HepG2 (cell line): ENCODE measurements around the gene MEPCE. TPM values are rescaled to one million over a fixed set of nuclear protein-coding genes. Genes with fewer than 3 reads are reported as not detected.

Source experiments
- ATF7 ChIP-seq, 2 experiments: fragments of 450-650 bp in 1 of 2; sonication (generic) in 1 of 2; formaldehyde crosslinking in 1 of 2; IDR thresholded peaks; 2 replicates each; pipeline versions ENCODE4 v1.4.0 to v1.6.1; 2016 to 2020; ENCODE audit warnings: antibody characterized with exemption in 1 of 2, mild to moderate bottlenecking in 1 of 2, missing genetic modification reagents in 1 of 2
- GATA4 ChIP-seq: sonication (generic); IDR thresholded peaks from 2 replicates; pipeline ENCODE4 v1.6.1; 2016; ENCODE audit warnings: antibody characterized with exemption, low read depth, borderline replicate concordance
- HOXD1 ChIP-seq: sonication (generic); formaldehyde crosslinking; IDR thresholded peaks from 2 replicates; pipeline ENCODE4 v1.5.0; 2020; ENCODE audit warnings: missing genetic modification reagents
- MATR3 ChIP-seq: sonication (generic); formaldehyde crosslinking; IDR thresholded peaks from 2 replicates; pipeline ENCODE4 v1.4.0; 2020; ENCODE audit warnings: missing genetic modification reagents
- NFYC ChIP-seq: IDR thresholded peaks from 2 replicates; pipeline ENCODE4 v1.6.1; 2016; ENCODE audit warnings: missing genetic modification reagents, missing compliant biosample characterization
- PAX8 ChIP-seq: sonication (generic); formaldehyde crosslinking; IDR thresholded peaks from 2 replicates; pipeline ENCODE4 v1.8.0; 2022; ENCODE audit warnings: mild to moderate bottlenecking, missing genetic modification reagents, borderline replicate concordance
- POLR2AphosphoS5 ChIP-seq: IDR thresholded peaks from 2 replicates; pipeline ENCODE4 v1.6.1; 2012; ENCODE audit warnings: low read depth, low read length
- ZNF101 ChIP-seq: sonication (generic); formaldehyde crosslinking; IDR thresholded peaks from 2 replicates; pipeline ENCODE4 v1.4.0; 2020; ENCODE audit warnings: mild to moderate bottlenecking, low read depth, missing genetic modification reagents, borderline replicate concordance
- ZNF446 ChIP-seq: sonication (generic); formaldehyde crosslinking; IDR thresholded peaks from 2 replicates; pipeline ENCODE4 v1.5.0; 2020; ENCODE audit warnings: mild to moderate bottlenecking, missing genetic modification reagents
- ZNF564 ChIP-seq: sonication (generic); formaldehyde crosslinking; IDR thresholded peaks from 2 replicates; pipeline ENCODE4 v1.8.1; 2023; ENCODE audit warnings: mild to moderate bottlenecking, missing genetic modification reagents
- polyA plus RNA-seq, 8 experiments: library from polyadenylated mRNA; depleted of rRNA in 3 of 8; stranded (reverse) in 7 of 8; unstranded in 1 of 8; fragments of >200 nt; fragmentation: Illumina TruSeq in 4 of 8; extraction: Trizol in 4 of 8; gene quantifications; 2 replicates each; pipeline versions ENCODE4 v1.2.1 to v1.2.3, GENCODE V29; 2011 to 2016; ENCODE audit warnings: low read depth in 4 of 8, missing spikeins in 1 of 8, mixed read lengths in 1 of 8; ENCODE audit not compliant: insufficient read depth in 1 of 8
- total RNA-seq, 5 experiments: library from RNA; depleted of rRNA; stranded (reverse); fragments of >200 nt; fragmentation: Illumina TruSeq; extraction: Trizol; gene quantifications; 2 replicates each; pipeline ENCODE4 v1.2.3, GENCODE V29; 2016; ENCODE audit warnings: low read depth in 1 of 5
- TF ChIP-seq, protein P1 (sequence below): IDR thresholded peaks from 2 replicates; pipeline ENCODE4 v1.6.1; 2012; ENCODE audit warnings: low read length, improper control_type of control experiment
- TF ChIP-seq, protein P2 (sequence below): sonication (generic); formaldehyde crosslinking; IDR thresholded peaks from 2 replicates; pipeline ENCODE4 v1.4.0; 2020; ENCODE audit warnings: missing genetic modification reagents
- TF ChIP-seq, protein P3 (sequence below): IDR thresholded peaks from 2 replicates; pipeline ENCODE4 v1.6.1; 2016
- TF ChIP-seq, protein P4 (sequence below): IDR thresholded peaks from 2 replicates; pipeline ENCODE4 v1.6.1; 2018; ENCODE audit warnings: missing genetic modification reagents, mild to moderate bottlenecking, missing compliant biosample characterization
- TF ChIP-seq, protein P5 (sequence below): sonication (generic); formaldehyde crosslinking; IDR thresholded peaks from 2 replicates; pipeline ENCODE4 v1.4.0; 2020; ENCODE audit warnings: missing genetic modification reagents; ENCODE audit errors: not compliant biosample characterization
- TF ChIP-seq, protein P6 (sequence below): IDR thresholded peaks from 2 replicates; pipeline ENCODE4 v1.6.1; 2016; ENCODE audit warnings: missing compliant biosample characterization, missing genetic modification reagents, borderline replicate concordance

MEPCE gene
- total and polyA plus RNA-seq, 2 of the 13 experiments (the other 11 are each of a cell fraction or from before 2014, with no cell fraction given): 12.3 to 26.0 TPM

DNA sequence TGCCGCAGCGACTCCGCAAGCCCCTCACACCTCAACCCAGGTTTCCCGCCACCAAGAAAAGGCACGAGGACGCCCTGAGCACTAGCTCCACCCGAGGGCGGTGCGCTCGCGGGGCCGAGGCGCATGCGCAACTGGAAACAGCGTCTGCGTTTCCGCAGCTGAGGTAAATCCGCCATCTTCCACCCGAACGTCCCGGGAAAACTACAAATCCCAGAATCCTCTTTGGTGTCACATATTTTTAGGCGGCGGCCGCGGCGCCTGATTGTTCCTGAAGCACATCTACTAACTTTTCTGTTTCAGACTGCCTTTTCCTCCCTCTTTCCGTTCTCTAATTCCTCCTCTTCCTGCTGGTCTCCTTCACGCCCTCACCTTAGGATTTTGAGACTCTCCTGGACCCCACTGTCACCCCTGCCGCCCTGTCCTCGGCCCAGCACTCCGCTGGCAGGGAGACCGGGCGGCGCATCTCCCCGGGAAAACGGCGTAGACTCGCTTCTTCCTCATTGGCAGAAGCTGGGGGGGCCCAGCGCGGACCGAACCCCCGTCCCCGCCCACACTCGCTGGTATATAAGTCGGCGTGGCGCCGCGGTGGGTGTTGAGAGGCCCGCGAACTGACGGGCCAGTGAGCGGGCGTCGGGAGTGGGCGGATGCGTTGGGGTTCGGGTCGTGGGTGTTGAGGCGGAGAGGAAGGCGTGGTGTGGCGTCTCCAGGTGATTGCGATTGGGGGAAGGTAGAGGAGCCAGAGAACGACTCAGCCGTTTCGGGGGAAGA lies 1.2 kb upstream of the MEPCE start, which contains the start of gene ZCWPW1 (continued):
- TF ChIP-seq, protein P1, sequence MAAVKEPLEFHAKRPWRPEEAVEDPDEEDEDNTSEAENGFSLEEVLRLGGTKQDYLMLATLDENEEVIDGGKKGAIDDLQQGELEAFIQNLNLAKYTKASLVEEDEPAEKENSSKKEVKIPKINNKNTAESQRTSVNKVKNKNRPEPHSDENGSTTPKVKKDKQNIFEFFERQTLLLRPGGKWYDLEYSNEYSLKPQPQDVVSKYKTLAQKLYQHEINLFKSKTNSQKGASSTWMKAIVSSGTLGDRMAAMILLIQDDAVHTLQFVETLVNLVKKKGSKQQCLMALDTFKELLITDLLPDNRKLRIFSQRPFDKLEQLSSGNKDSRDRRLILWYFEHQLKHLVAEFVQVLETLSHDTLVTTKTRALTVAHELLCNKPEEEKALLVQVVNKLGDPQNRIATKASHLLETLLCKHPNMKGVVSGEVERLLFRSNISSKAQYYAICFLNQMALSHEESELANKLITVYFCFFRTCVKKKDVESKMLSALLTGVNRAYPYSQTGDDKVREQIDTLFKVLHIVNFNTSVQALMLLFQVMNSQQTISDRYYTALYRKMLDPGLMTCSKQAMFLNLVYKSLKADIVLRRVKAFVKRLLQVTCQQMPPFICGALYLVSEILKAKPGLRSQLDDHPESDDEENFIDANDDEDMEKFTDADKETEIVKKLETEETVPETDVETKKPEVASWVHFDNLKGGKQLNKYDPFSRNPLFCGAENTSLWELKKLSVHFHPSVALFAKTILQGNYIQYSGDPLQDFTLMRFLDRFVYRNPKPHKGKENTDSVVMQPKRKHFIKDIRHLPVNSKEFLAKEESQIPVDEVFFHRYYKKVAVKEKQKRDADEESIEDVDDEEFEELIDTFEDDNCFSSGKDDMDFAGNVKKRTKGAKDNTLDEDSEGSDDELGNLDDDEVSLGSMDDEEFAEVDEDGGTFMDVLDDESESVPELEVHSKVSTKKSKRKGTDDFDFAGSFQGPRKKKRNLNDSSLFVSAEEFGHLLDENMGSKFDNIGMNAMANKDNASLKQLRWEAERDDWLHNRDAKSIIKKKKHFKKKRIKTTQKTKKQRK: no peak
- peak; percentile 77; the same call in 1 of the 2 replicates for TF ChIP-seq HOXD1
- TF ChIP-seq, protein P2, sequence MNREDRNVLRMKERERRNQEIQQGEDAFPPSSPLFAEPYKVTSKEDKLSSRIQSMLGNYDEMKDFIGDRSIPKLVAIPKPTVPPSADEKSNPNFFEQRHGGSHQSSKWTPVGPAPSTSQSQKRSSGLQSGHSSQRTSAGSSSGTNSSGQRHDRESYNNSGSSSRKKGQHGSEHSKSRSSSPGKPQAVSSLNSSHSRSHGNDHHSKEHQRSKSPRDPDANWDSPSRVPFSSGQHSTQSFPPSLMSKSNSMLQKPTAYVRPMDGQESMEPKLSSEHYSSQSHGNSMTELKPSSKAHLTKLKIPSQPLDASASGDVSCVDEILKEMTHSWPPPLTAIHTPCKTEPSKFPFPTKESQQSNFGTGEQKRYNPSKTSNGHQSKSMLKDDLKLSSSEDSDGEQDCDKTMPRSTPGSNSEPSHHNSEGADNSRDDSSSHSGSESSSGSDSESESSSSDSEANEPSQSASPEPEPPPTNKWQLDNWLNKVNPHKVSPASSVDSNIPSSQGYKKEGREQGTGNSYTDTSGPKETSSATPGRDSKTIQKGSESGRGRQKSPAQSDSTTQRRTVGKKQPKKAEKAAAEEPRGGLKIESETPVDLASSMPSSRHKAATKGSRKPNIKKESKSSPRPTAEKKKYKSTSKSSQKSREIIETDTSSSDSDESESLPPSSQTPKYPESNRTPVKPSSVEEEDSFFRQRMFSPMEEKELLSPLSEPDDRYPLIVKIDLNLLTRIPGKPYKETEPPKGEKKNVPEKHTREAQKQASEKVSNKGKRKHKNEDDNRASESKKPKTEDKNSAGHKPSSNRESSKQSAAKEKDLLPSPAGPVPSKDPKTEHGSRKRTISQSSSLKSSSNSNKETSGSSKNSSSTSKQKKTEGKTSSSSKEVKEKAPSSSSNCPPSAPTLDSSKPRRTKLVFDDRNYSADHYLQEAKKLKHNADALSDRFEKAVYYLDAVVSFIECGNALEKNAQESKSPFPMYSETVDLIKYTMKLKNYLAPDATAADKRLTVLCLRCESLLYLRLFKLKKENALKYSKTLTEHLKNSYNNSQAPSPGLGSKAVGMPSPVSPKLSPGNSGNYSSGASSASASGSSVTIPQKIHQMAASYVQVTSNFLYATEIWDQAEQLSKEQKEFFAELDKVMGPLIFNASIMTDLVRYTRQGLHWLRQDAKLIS (CRISPR knock-in tag): no peak; the same call in 1 of the 2 replicates
- peak; percentile 96 for TF ChIP-seq ZNF446 (CRISPR knock-in tag)
- TF ChIP-seq, protein P3, sequence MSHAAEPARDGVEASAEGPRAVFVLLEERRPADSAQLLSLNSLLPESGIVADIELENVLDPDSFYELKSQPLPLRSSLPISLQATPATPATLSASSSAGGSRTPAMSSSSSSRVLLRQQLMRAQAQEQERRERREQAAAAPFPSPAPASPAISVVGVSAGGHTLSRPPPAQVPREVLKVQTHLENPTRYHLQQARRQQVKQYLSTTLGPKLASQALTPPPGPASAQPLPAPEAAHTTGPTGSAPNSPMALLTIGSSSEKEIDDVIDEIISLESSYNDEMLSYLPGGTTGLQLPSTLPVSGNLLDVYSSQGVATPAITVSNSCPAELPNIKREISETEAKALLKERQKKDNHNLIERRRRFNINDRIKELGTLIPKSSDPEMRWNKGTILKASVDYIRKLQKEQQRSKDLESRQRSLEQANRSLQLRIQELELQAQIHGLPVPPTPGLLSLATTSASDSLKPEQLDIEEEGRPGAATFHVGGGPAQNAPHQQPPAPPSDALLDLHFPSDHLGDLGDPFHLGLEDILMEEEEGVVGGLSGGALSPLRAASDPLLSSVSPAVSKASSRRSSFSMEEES: no peak; the same call in 1 of the 2 replicates
- TF ChIP-seq, protein P4, sequence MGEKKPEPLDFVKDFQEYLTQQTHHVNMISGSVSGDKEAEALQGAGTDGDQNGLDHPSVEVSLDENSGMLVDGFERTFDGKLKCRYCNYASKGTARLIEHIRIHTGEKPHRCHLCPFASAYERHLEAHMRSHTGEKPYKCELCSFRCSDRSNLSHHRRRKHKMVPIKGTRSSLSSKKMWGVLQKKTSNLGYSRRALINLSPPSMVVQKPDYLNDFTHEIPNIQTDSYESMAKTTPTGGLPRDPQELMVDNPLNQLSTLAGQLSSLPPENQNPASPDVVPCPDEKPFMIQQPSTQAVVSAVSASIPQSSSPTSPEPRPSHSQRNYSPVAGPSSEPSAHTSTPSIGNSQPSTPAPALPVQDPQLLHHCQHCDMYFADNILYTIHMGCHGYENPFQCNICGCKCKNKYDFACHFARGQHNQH (CRISPR knock-in tag): peak; percentile 57; the same call in 1 of the 2 replicates
- TF ChIP-seq, protein P5, sequence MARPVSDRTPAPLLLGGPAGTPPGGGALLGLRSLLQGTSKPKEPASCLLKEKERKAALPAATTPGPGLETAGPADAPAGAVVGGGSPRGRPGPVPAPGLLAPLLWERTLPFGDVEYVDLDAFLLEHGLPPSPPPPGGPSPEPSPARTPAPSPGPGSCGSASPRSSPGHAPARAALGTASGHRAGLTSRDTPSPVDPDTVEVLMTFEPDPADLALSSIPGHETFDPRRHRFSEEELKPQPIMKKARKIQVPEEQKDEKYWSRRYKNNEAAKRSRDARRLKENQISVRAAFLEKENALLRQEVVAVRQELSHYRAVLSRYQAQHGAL: peak; percentile 88
- TF ChIP-seq MATR3: no peak
- peak; percentile 97 for TF ChIP-seq GATA4
- TF ChIP-seq ZNF564 (CRISPR knock-in tag): peak; percentile 68; the same call in 1 of the 2 replicates
- TF ChIP-seq POLR2AphosphoS5: peak; percentile 99
- TF ChIP-seq ATF7 (IDR thresholded peaks at IDR 0.05): no peak
- TF ChIP-seq ATF7 (CRISPR knock-in tag; IDR thresholded peaks at IDR 0.05): no peak
- no peak; the same call in 1 of the 2 replicates for TF ChIP-seq ZNF101 (CRISPR knock-in tag)
- peak; percentile 79 for TF ChIP-seq NFYC (CRISPR knock-in tag)
- TF ChIP-seq, protein P6, sequence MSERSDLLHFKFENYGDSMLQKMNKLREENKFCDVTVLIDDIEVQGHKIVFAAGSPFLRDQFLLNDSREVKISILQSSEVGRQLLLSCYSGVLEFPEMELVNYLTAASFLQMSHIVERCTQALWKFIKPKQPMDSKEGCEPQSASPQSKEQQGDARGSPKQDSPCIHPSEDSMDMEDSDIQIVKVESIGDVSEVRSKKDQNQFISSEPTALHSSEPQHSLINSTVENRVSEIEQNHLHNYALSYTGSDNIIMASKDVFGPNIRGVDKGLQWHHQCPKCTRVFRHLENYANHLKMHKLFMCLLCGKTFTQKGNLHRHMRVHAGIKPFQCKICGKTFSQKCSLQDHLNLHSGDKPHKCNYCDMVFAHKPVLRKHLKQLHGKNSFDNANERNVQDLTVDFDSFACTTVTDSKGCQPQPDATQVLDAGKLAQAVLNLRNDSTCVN: peak; percentile 78
- TF ChIP-seq PAX8: no peak
